HEK293 (cell line): ENCODE results near the gene RAD54L.

ENCODE experiments used
- CTCF ChIA-PET: fragments of 350-600 bp; formaldehyde crosslinking; extraction: SDS; loops from one replicate; lab custom pipeline; 2021; ENCODE audit warnings: antibody characterized with exemption; lab: Yijun Ruan, JAX
- POLR2A ChIA-PET: fragments of 300-600 bp; formaldehyde crosslinking; extraction: SDS; loops from one replicate; lab custom pipeline; 2020; ENCODE audit warnings: antibody characterized with exemption, inconsistent platforms; lab: Yijun Ruan, JAX
- H3K27ac ChIP-seq: fragments of 200-500 bp; sonication (Bioruptor generic); 2 replicates; pipeline ENCODE4 v1.5.1; 2014; ENCODE audit warnings: low read depth, low read length, control low read depth, inconsistent platforms; ENCODE audit errors: extremely low read depth
- H3K36me3 ChIP-seq, 2 experiments: fragments of 200-500 bp in 1 of 2; sonication (Bioruptor generic) in 1 of 2; 1 replicate in 1 of 2; 2 replicates in 1 of 2; pipeline ENCODE4 v1.5.1; 2014 to 2017; ENCODE audit warnings: inconsistent platforms in 2 of 2, low read length in 2 of 2; ENCODE audit not compliant: control insufficient read depth in 2 of 2, insufficient read depth in 1 of 2
- H3K4me1 ChIP-seq: fragments of 200-500 bp; sonication (Bioruptor generic); 2 replicates; pipeline ENCODE4 v1.5.1; 2014; ENCODE audit warnings: mild to moderate bottlenecking, low read length, inconsistent platforms; ENCODE audit not compliant: control insufficient read depth, insufficient read depth
- H3K4me3 ChIP-seq: 2 replicates; pipeline ENCODE4 v1.5.1; 2011; ENCODE audit warnings: low read depth, mild to moderate bottlenecking, control low read depth, low read length, moderate library complexity
- H3K9me3 ChIP-seq: fragments of 200-500 bp; sonication (Bioruptor generic); 2 replicates; pipeline ENCODE4 v1.5.1; 2014; ENCODE audit warnings: low read depth, low read length, inconsistent platforms; ENCODE audit not compliant: control insufficient read depth, insufficient read depth
- GLIS2 ChIP-seq: fragments of 450-650 bp; formaldehyde crosslinking; IDR thresholded peaks from 2 replicates; pipeline ENCODE4 v1.5.1; 2016; ENCODE audit warnings: missing biosample characterization, missing genetic modification characterization
- KLF1 ChIP-seq: fragments of 450-650 bp; formaldehyde crosslinking; IDR thresholded peaks from 2 replicates; pipeline ENCODE4 v1.5.1; 2016; ENCODE audit warnings: missing biosample characterization, missing genetic modification characterization
- REPIN1 ChIP-seq: fragments of 450-650 bp; formaldehyde crosslinking; IDR thresholded peaks from 2 replicates; pipeline ENCODE4 v1.5.1; 2017; ENCODE audit warnings: missing biosample characterization, missing genetic modification characterization, low read depth
- ZBTB17 ChIP-seq: fragments of 450-650 bp; formaldehyde crosslinking; IDR thresholded peaks from 2 replicates; pipeline ENCODE4 v1.5.1; 2016; ENCODE audit warnings: missing biosample characterization, missing genetic modification characterization
- ZBTB44 ChIP-seq: fragments of 450-650 bp; IDR thresholded peaks from 2 replicates; pipeline ENCODE4 v1.5.1; 2018; ENCODE audit warnings: missing biosample characterization, mild to moderate bottlenecking, missing genetic modification characterization
- ZBTB48 ChIP-seq: fragments of 450-650 bp; formaldehyde crosslinking; IDR thresholded peaks from 2 replicates; pipeline ENCODE4 v1.5.1; 2016; ENCODE audit warnings: missing biosample characterization, missing genetic modification characterization
- ZNF121 ChIP-seq: fragments of 450-650 bp; formaldehyde crosslinking; IDR thresholded peaks from 2 replicates; pipeline ENCODE4 v1.5.1; 2016; ENCODE audit warnings: missing biosample characterization, missing genetic modification characterization
- ZNF132 ChIP-seq: fragments of 450-650 bp; formaldehyde crosslinking; IDR thresholded peaks from 2 replicates; pipeline ENCODE4 v1.5.1; 2017; ENCODE audit warnings: missing biosample characterization, missing genetic modification characterization, borderline replicate concordance
- ZNF157 ChIP-seq: fragments of 450-650 bp; formaldehyde crosslinking; IDR thresholded peaks from 2 replicates; pipeline ENCODE4 v1.5.1; 2016; ENCODE audit warnings: missing biosample characterization, missing genetic modification characterization
- ZNF280C ChIP-seq: fragments of 450-650 bp; formaldehyde crosslinking; IDR thresholded peaks from 2 replicates; pipeline ENCODE4 v1.5.1; 2016; ENCODE audit warnings: missing biosample characterization, missing genetic modification characterization
- ZNF530 ChIP-seq: fragments of 450-650 bp; formaldehyde crosslinking; IDR thresholded peaks from 2 replicates; pipeline ENCODE4 v1.5.1; 2016; ENCODE audit warnings: low read depth, missing biosample characterization, missing genetic modification characterization
- ZNF585B ChIP-seq: fragments of 450-650 bp; formaldehyde crosslinking; IDR thresholded peaks from 2 replicates; pipeline ENCODE4 v1.5.1; 2016; ENCODE audit warnings: missing biosample characterization, missing genetic modification characterization
- ZXDB ChIP-seq: fragments of 450-650 bp; formaldehyde crosslinking; IDR thresholded peaks from 2 replicates; pipeline ENCODE4 v1.5.1; 2016; ENCODE audit warnings: missing biosample characterization, missing genetic modification characterization
- TF ChIP-seq, protein P1 (sequence below): IDR thresholded peaks from 2 replicates; pipeline ENCODE4 v1.6.1; 2011; ENCODE audit warnings: mild to moderate bottlenecking, low read depth, low read length, borderline replicate concordance
- TF ChIP-seq, protein P2 (sequence below): fragments of 450-650 bp; formaldehyde crosslinking; IDR thresholded peaks from 2 replicates; pipeline ENCODE4 v1.5.1; 2016; ENCODE audit warnings: missing biosample characterization, missing genetic modification characterization

RAD54L gene

DNA sequence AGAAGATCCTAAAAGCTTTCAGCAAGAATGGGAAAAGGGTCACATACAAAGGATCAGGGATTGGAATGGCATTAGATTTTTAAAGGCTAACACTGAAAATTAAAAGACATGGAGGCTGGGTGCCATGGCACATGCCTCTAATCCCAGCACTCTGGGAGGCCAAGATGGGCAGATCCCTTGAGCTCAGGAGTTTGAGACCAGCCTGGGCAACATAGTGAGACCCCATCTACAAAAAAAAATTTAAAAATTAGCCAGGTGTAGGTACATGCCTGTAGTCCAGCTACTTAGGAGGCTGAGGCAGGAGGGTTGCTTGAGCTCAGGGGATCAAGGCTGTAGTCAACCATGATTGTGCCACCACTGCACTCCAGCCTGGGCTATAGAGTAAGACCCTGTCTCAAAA, 32.1 kb upstream of the RAD54L start:
- Histone ChIP-seq H3K27ac (no peak overlapping the region), H3K4me3 (no peak overlapping the region), H3K36me3 (peaks cover 0 to 6% of the 10 kb centered on the region in 2 experiments; a peak in 1 of 3 replicates), H3K9me3 (no peaks in the 10 kb centered on the region), H3K4me1 (no peaks in the 10 kb centered on the region)
- POLR2A ChIA-PET, result no interaction called here
- TF ChIP-seq, protein P1, sequence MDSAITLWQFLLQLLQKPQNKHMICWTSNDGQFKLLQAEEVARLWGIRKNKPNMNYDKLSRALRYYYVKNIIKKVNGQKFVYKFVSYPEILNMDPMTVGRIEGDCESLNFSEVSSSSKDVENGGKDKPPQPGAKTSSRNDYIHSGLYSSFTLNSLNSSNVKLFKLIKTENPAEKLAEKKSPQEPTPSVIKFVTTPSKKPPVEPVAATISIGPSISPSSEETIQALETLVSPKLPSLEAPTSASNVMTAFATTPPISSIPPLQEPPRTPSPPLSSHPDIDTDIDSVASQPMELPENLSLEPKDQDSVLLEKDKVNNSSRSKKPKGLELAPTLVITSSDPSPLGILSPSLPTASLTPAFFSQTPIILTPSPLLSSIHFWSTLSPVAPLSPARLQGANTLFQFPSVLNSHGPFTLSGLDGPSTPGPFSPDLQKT, result no peak
- no peak for TF ChIP-seq ZBTB44 (tag by site-specific recombination)
- peak; percentile 85 for TF ChIP-seq ZNF121 (tag by site-specific recombination)
- CTCF ChIA-PET, result no interaction called here

DNA sequence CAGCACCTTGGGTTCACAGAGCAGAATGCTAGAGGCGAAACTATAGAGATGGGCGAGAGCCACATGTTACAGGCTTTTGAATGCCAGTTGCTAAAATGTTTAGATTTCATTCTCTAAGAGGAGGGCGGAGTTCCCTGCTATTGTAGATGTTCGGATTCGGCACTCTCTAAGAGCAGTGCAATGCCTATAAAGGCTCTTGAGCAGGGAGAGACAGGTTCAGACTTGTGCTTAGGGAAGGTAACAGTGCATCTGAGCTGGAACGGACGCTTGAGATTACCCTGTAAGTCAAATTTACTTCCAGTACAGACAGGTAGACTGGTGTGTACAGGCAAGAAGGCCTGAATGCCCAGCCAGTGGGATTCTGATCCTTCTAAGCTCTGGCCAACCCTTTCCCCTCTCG, 29.1 kb upstream of the RAD54L start:
- CTCF ChIA-PET, result interaction anchor here (1.2 to 6.0 kb wide), 2 partner anchors 86 to 182 kb away, joined by 3 to 70 read pairs; partner anchors contain the start of gene PIK3R3
- no peaks in the 10 kb centered on the region for H3K4me1 ChIP-seq
- TF ChIP-seq ZNF132 (tag by site-specific recombination) (no peak), ZNF585B (tag by site-specific recombination) (0 out of 2 replicates have a peak, but pooled peaks have one; percentile 25), ZNF530 (no peak), ZNF280C (tag by site-specific recombination) (no peak), ZNF157 (tag by site-specific recombination) (no peak), ZXDB (tag by site-specific recombination) (no peak), ZBTB48 (tag by site-specific recombination) (0 out of 2 replicates have a peak, but pooled peaks have one; percentile 23), ZBTB17 (tag by site-specific recombination) (peak; percentile 72), GLIS2 (tag by site-specific recombination) (no peak), KLF1 (tag by site-specific recombination) (0 out of 2 replicates have a peak, but pooled peaks have one; percentile 21), REPIN1 (tag by site-specific recombination) (no peak), ZNF121 (tag by site-specific recombination) (no peak)
- TF ChIP-seq, protein P2, sequence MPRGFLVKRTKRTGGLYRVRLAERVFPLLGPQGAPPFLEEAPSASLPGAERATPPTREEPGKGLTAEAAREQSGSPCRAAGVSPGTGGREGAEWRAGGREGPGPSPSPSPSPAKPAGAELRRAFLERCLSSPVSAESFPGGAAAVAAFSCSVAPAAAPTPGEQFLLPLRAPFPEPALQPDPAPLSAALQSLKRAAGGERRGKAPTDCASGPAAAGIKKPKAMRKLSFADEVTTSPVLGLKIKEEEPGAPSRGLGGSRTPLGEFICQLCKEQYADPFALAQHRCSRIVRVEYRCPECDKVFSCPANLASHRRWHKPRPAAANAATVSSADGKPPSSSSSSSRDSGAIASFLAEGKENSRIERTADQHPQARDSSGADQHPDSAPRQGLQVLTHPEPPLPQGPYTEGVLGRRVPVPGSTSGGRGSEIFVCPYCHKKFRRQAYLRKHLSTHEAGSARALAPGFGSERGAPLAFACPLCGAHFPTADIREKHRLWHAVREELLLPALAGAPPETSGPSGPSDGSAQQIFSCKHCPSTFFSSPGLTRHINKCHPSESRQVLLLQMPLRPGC (tag by site-specific recombination), result no peak
- TF ChIP-seq, all 188 proteins: peak for 4
- Histone ChIP-seq H3K27ac (peak overlapping the region; percentile 47), H3K36me3 (peaks cover 0 to 6% of the 10 kb centered on the region in 2 experiments; a peak in 1 of 3 replicates), H3K4me3 (no peak overlapping the region), H3K9me3 (no peaks in the 10 kb centered on the region)
- POLR2A ChIA-PET, result interaction anchor here (0.8 kb wide), 1 partner anchor 15 kb away, joined by 3 read pairs; the partner anchor contains the start of gene LURAP1
